DMS79 treated with DMSO at 0.1 percent for 48 hours (cell line): Measurements from ENCODE around the gene PLA2G2E.
"Not testable (repeated sequence)": the region's sequence is repeated elsewhere in the genome, so short reads cannot be mapped to it uniquely, and the experiment has no call there.

Experiments used
- DNase-seq: peaks from one replicate; lab custom pipeline; 2025; lab: John Stamatoyannopoulos, UW

Gene PLA2G2E

DNA sequence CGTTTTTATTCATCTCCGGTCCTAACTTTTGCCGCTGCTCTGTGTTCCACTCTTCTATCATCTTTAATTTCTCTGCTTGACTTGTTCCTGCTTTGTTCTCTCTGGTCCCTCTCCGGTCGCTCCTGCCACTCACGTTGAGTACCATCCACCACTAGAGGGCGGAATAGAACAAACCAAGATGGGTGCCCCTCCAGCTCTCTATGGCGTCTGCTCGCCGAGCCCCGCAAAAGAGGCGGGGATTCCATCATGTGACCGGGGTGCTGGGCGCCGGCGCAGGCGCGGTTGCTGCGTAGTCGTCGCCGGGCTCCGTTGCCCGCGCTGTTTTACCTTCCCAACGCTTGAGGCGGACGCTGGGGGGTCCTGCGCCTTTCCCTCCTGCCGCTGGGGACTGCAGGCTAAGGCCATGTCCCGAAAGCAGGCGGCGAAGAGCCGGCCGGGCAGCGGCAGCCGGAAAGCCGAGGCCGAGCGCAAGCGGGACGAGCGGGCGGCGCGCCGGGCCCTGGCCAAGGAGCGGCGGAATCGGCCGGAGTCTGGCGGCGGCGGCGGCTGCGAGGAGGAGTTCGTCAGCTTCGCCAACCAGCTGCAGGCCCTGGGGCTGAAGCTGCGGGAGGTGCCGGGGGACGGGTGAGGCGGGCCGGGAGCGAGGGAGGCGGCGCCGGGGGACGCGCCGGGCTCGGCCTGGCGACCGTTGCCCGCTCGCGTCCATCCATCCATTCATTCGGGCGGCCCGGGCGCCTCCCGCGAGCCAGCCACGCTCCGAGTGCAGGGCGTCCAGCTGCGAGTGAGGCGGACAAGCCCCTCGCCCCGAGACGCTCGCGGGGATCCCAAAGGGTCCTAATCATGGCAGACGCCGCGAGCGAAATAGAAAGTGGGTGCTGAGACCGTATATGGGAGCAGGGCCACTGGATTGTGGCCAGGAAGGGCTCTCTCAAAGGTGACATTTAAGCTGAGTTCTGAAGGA lies 41.0 kb downstream of the PLA2G2E start, which contains the start of gene OTUD3:
TSS of gene OTUD3 (plus strand) at position 285 of the 961 bp plus-strand sequence. CDS start at position 404, 119 bp downstream.
- DNase-seq: peak; percentile 98

GRCh38 chr1:19880841-19881240 lies 42.6 kb downstream of the PLA2G2E start:
- DNase-seq: not testable (repeated sequence)

- DNase-seq: no peak
Observed at GRCh38 chr1:19879661-19880060, 43.8 kb downstream of the PLA2G2E start.

- no peak for DNase-seq
Observed at GRCh38 chr1:19879227-19879626, 44.2 kb downstream of the PLA2G2E start.

DNA sequence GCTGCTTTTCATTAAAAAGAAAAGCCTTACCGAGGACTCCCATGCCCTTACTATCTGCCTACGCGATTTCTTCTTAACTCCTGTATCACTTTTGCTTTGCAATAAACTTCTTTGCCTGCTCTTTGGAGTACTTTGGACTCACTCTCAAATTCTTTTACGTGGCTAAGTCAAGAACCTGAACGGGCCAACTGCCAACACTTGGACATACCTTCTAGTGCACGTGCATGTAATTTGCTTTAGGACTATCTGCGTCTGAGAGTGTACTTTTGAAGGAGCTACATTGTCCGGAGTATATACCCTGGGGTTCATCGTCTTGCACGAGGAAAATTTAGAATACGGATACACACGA lies 44.8 kb downstream of the PLA2G2E start:
- no peak for DNase-seq

DNA sequence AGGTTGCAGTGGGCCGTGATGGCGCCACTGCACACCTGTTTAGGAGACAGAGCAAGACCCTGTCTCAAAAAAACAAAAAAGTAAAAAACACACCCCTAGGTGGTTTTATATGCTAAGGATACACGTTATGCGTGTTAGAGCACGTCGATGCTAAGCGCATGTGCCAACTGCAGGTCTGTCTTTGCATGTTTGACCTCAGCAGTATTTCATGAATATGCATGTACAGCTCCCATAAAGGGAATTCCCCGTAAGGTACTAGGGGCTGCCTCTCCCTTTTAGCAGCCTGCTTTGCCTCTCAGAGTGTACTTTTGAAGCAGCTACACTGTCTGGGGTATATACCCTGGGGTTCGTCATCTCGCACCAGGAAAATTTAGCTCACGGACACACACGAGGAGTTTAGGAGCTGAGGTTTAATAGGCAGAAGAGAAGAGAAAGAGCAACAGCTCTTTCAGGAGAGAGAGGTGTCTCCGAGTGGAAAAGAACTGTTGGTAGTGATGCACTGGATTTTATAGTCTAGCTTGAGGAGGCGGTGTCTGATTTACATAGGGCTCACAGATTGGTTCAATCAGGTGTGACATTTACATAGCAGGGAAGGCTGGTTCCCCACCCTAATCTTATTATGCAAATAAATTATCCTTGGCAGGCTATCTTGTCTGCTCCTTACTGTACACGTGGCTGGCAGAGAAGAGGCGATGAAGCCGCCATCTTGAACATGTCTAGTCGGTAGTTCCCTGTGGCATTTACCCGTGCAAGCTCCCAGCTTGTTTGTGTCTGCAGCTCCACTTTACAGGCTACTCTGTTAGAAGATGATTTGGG lies 45.4 kb downstream of the PLA2G2E start:
- DNase-seq: no peak

DNA sequence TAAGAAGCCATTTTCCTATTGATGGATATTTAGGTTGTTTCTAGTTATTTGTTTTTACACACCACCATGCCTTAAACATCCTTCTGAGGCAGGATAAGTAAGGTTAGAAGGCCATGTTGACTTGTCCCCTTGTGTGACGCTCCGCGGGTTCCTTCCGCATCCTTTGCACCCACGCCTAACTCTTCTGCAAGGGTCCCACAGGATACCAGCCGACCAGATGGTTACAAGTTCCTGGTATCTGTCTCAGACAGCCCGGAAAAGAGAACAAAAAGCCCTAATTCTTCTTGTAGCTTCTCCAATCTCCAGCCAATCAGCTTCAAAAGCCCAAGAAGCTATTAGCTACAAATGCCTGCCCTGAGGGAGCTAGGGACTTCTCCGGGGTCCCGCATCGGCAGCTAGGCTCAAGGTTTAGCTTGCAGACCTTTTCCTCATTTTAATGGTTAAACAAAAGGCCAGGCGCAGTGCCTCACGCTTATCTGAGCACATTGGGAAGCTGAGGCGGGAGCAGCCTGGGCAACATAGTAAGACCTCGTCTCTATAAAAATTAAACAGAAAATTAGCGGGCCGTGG lies 46.2 kb downstream of the PLA2G2E start:
- no peak for DNase-seq

DNA sequence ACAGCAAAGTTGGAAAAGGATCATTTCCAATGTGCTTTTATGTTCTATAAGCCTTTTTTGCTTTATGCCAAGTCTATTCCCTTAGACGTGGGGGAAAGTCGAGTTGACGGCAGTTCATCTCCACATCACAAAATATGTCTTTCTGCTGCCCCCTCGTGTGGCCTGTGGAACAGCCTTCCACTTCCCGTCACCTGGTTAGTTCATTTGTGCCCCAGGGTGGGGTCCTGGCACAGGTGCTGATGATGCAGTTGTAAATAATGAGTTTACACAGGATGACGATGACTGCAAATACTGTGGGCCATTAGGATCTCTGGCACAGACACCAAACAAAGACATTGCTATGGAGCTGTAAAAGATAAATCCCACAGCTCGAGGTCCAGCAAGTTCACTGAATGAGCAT lies 51.2 kb downstream of the PLA2G2E start:
- no peak for DNase-seq
